HepG2 (cell line): Measurements from ENCODE around the gene LPXN. TPM values are rescaled to one million over a fixed set of nuclear protein-coding genes. Genes with fewer than 3 reads are reported as not detected.

Experiments
- DBP ChIP-seq: sonication (generic); formaldehyde crosslinking; IDR thresholded peaks from 2 replicates; pipeline ENCODE4 v1.4.0; 2020; ENCODE audit warnings: missing genetic modification reagents; ENCODE audit errors: not compliant biosample characterization
- GLI4 ChIP-seq: sonication (generic); formaldehyde crosslinking; IDR thresholded peaks from 2 replicates; pipeline ENCODE4 v1.5.1; 2020; ENCODE audit warnings: missing genetic modification reagents, mild to moderate bottlenecking, moderate library complexity, borderline replicate concordance
- LBX2 ChIP-seq: sonication (generic); formaldehyde crosslinking; IDR thresholded peaks from 2 replicates; pipeline ENCODE4 v1.5.0; 2020; ENCODE audit warnings: missing genetic modification reagents, mild to moderate bottlenecking, borderline replicate concordance
- PRMT3 ChIP-seq: sonication (generic); formaldehyde crosslinking; IDR thresholded peaks from 2 replicates; pipeline ENCODE4 v1.8.1; 2022; ENCODE audit warnings: low read depth, mild to moderate bottlenecking, moderate library complexity, missing genetic modification reagents, borderline replicate concordance
- SNAPC4 ChIP-seq: sonication (generic); formaldehyde crosslinking; IDR thresholded peaks from 2 replicates; pipeline ENCODE4 v1.4.0; 2020; ENCODE audit warnings: mild to moderate bottlenecking, missing genetic modification reagents
- ZBTB44 ChIP-seq: sonication (generic); formaldehyde crosslinking; IDR thresholded peaks from 2 replicates; pipeline ENCODE4 v1.4.0; 2020; ENCODE audit warnings: missing genetic modification reagents
- ZNF281 ChIP-seq: sonication (generic); formaldehyde crosslinking; IDR thresholded peaks from 2 replicates; pipeline ENCODE4 v1.4.0; 2020; ENCODE audit warnings: missing genetic modification reagents, borderline replicate concordance
- ZNF318 ChIP-seq: sonication (generic); formaldehyde crosslinking; IDR thresholded peaks from 2 replicates; pipeline ENCODE4 v1.4.0; 2020; ENCODE audit warnings: mild to moderate bottlenecking, missing genetic modification reagents
- polyA plus RNA-seq, 8 experiments: library from polyadenylated mRNA; depleted of rRNA in 3 of 8; stranded (reverse) in 7 of 8; unstranded in 1 of 8; fragments of >200 nt; fragmentation: Illumina TruSeq in 4 of 8; extraction: Trizol in 4 of 8; gene quantifications; 2 replicates each; pipeline versions ENCODE4 v1.2.1 to v1.2.3, GENCODE V29; 2011 to 2016; ENCODE audit warnings: low read depth in 4 of 8, missing spikeins in 1 of 8, mixed read lengths in 1 of 8; ENCODE audit not compliant: insufficient read depth in 1 of 8
- total RNA-seq, 5 experiments: library from RNA; depleted of rRNA; stranded (reverse); fragments of >200 nt; fragmentation: Illumina TruSeq; extraction: Trizol; gene quantifications; 2 replicates each; pipeline ENCODE4 v1.2.3, GENCODE V29; 2016; ENCODE audit warnings: low read depth in 1 of 5

LPXN gene
- total and polyA plus RNA-seq, 2 of the 13 experiments (the other 11 are each of a cell fraction or from before 2014, with no cell fraction given): 1.7 to 3.5 TPM

GRCh38 chr11:58578136-58578634 is 2.5 kb upstream of the LPXN start (continued):
- TF ChIP-seq ZBTB44: no peak
- no peak for TF ChIP-seq LBX2 (CRISPR knock-in tag)
- TF ChIP-seq ZNF318 (CRISPR knock-in tag): no peak
- no peak for TF ChIP-seq ZNF281 (CRISPR knock-in tag)
- no peak for TF ChIP-seq PRMT3 (CRISPR knock-in tag)
- TF ChIP-seq DBP (CRISPR knock-in tag): no peak
- no peak for TF ChIP-seq GLI4
- 0 out of 2 replicates have a peak, but pooled peaks have one; percentile 49 for TF ChIP-seq SNAPC4 (CRISPR knock-in tag)
